Nephron progenitor cell (in vitro differentiated cells): Measurements from ENCODE around the gene KIF5C.

Source experiments
- DNase-seq: peaks from one replicate; pipeline ENCODE4 v3.0.0; 2021
- H3K27ac Mint-ChIP-seq: 2 replicates; pipeline ENCODE4 v1.8.0; 2021; ENCODE audit warnings: mild to moderate bottlenecking, moderate library complexity, mixed read lengths
- H3K27me3 Mint-ChIP-seq: 2 replicates; pipeline ENCODE4 v1.8.0; 2021; ENCODE audit warnings: mild to moderate bottlenecking, low read depth, mixed read lengths; ENCODE audit not compliant: poor library complexity
- H3K36me3 Mint-ChIP-seq: 2 replicates; pipeline ENCODE4 v1.8.0; 2021; ENCODE audit warnings: low read depth, mixed read lengths
- H3K4me1 Mint-ChIP-seq: 2 replicates; pipeline ENCODE4 v1.8.0; 2021; ENCODE audit warnings: mixed read lengths
- H3K4me3 Mint-ChIP-seq: 2 replicates; pipeline ENCODE4 v1.8.0; 2021; ENCODE audit warnings: mild to moderate bottlenecking, moderate library complexity, mixed read lengths
- H3K9me3 Mint-ChIP-seq: 2 replicates; pipeline ENCODE4 v1.8.0; 2021; ENCODE audit warnings: mild to moderate bottlenecking, moderate library complexity, mixed read lengths
- TF ChIP-seq, protein P1 (sequence below): fragments of 200-600 bp; sonication (generic); IDR thresholded peaks from 2 replicates; pipeline ENCODE4 v1.5.0; 2021; ENCODE audit warnings: antibody characterized with exemption

The KIF5C gene

DNA sequence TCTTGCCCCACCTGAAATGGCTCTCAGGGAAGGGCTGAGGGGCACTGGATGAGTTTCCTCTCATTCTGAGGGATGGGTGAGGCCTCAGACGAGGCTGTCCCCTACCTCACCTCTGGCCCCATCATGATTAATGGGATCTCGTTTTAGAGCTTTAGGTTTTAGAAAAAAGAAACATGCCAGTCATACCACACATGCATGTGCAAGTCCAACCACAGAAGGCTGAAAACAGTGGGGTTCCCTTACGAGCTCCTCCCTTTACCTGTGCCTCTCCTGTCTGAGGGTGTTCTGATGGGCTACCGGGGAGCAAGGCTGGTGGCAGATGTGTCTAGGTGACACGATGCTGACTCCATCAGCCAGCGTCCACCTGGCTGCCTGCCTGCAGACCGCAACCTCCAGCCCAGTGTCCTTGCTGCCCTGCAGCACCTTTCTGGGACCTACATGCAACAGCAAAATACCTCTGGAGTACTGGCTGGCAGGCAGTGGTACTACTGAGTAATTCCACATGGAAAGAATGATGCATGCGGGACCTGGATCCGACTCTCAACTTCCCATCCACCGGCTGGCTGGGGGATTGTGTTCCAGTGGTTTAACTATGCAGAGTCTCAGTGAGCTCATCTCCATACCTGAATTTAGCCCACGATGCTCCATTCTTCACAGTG is 154.4 kb downstream of the KIF5C start:
- no peak for DNase-seq
- H3K27me3 Mint-ChIP-seq, result no peaks in the 10 kb centered on the region
- no peak overlapping the region for H3K4me3 Mint-ChIP-seq
- H3K4me1 Mint-ChIP-seq, result peaks cover 63% of the 10 kb centered on the region
- no peaks in the 10 kb centered on the region for H3K36me3 Mint-ChIP-seq
- no peaks in the 10 kb centered on the region for H3K9me3 Mint-ChIP-seq
- TF ChIP-seq, protein P1, sequence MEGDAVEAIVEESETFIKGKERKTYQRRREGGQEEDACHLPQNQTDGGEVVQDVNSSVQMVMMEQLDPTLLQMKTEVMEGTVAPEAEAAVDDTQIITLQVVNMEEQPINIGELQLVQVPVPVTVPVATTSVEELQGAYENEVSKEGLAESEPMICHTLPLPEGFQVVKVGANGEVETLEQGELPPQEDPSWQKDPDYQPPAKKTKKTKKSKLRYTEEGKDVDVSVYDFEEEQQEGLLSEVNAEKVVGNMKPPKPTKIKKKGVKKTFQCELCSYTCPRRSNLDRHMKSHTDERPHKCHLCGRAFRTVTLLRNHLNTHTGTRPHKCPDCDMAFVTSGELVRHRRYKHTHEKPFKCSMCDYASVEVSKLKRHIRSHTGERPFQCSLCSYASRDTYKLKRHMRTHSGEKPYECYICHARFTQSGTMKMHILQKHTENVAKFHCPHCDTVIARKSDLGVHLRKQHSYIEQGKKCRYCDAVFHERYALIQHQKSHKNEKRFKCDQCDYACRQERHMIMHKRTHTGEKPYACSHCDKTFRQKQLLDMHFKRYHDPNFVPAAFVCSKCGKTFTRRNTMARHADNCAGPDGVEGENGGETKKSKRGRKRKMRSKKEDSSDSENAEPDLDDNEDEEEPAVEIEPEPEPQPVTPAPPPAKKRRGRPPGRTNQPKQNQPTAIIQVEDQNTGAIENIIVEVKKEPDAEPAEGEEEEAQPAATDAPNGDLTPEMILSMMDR, result no peak
- no peak overlapping the region for H3K27ac Mint-ChIP-seq

DNA sequence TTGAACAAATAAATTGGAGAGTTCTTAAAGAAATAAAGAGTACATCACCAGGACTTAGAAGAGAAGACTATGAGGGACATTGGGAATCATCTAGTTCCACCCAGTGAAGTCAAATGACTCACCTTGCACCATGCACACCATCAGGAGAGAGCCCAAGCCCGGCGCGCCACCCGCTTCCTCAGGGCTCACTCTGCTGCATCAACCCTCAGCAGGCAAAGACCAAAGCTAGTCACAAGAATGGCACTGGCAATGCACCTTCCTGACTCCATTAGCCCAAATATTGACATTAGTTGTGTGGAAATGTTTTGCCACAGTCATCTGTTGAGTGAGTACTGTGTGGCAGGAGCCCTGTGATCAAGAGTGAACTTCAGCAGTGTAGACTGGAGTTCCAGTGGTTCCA is 156.4 kb downstream of the KIF5C start:
- Mint-ChIP-seq H3K4me1 (peaks cover 67% of the 10 kb centered on the region), H3K9me3 (no peaks in the 10 kb centered on the region)

DNA sequence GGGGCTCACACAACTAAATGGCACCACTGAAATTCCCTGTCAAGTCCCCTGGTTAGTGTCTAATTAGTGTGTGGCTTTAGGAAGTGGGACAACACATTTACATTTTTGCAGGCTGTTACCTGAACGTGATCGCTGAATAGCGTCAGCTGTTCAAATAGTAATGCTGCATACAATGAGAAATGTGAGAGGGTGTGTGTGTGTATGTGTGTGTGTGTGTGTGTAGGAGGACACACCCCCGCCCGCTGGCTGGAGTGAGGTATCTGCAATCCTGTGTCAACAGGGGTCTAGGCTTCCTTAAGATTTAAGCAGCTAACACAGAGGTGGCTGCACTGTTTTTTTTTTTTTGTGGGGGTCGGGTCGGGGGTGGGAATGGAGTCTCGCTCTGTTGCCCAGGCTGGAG is 158.7 kb downstream of the KIF5C start:
- Mint-ChIP-seq H3K27ac (peak overlapping the region; percentile 36), H3K36me3 (no peaks in the 10 kb centered on the region), H3K27me3 (peaks cover 14% of the 10 kb centered on the region), H3K4me1 (peaks cover 61% of the 10 kb centered on the region), H3K4me3 (peak overlapping the region; percentile 37), H3K9me3 (no peaks in the 10 kb centered on the region)
- TF ChIP-seq, protein P1, result no peak
- DNase-seq, result peak; percentile 30

More for the DNA sequence above, 156.4 kb downstream of the KIF5C start:
- Mint-ChIP-seq H3K27ac (no peak overlapping the region), H3K36me3 (no peaks in the 10 kb centered on the region), H3K4me3 (no peak overlapping the region), H3K27me3 (no peaks in the 10 kb centered on the region)
- TF ChIP-seq, protein P1, result no peak
- DNase-seq, result no peak

DNA sequence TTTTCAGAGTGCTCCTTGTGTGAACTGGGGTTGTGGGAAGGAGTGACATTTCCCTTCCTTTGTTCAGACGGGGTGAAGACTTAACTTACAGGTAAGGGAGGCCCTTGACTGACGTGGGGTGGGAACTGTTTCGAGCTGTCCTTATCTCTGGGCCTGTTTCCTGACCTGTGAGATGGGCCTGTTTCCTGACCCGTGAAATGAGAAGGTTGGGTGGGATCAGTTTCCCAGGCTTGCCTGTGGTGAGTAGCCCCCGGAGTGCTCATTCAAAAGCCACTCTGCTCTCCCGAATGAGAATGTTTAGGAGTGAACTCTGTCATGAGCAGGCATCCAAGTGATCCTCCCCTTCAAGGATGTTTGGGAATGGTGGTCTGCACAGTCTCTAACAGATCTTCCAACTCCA is 159.4 kb downstream of the KIF5C start:
- H3K27ac Mint-ChIP-seq, result peak overlapping the region; percentile 73

DNA sequence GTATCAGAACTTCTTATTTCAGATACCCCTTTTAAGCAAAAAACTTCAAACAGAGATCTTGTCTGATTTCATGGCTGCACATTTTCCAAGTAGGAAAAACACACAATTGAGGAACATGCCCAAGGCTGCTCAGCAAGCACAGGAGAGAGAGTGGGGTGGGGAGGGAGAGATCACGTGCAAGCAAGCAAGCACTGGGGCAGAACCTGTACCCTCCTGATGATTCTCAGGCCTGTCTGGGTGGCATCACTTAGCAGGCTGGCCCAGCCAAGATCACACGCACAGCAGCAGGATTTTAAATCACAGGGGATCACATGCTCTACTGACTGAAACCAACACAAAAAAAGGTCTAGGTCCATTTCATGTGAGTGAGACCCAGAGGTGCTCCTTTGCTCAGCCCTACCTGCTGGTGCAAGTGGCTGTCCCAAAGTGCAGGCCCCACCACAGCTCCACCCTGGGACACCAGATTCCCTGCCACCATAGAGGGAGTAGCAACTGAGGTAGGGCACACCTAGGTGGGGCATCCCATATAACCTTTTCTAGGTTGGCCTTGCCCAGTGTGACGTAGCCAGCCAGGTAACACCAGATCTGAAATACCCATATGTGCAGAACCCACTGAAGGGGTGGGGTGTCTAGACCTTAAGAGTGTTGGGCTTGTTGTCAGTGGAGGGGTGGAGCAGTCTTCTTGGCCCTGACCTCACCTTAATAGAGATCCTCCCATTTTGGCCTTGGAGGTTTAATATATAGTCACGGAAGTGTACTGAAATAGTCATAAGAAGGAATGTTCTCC is 161.7 kb downstream of the KIF5C start:
- DNase-seq, result no peak
- H3K36me3 Mint-ChIP-seq, result no peaks in the 10 kb centered on the region
- no peak overlapping the region for H3K27ac Mint-ChIP-seq
- peaks cover 22% of the 10 kb centered on the region for H3K27me3 Mint-ChIP-seq
- peaks cover 49% of the 10 kb centered on the region for H3K4me1 Mint-ChIP-seq
- TF ChIP-seq, protein P1, result no peak
- H3K4me3 Mint-ChIP-seq, result peak overlapping the region; percentile 69
- no peaks in the 10 kb centered on the region for H3K9me3 Mint-ChIP-seq

More for the DNA sequence above, 159.4 kb downstream of the KIF5C start:
- Mint-ChIP-seq H3K4me3 (no peak overlapping the region), H3K36me3 (no peaks in the 10 kb centered on the region), H3K9me3 (no peaks in the 10 kb centered on the region), H3K27me3 (peaks cover 19% of the 10 kb centered on the region), H3K4me1 (peaks cover 54% of the 10 kb centered on the region)
- no peak for DNase-seq
- TF ChIP-seq, protein P1, result no peak
